Measurements from ENCODE around the gene RMRP. TPM values are rescaled to one million over a fixed set of nuclear protein-coding genes. Genes with fewer than 3 reads are reported as not detected.

The RMRP gene
- polyA plus RNA-seq (2013, experiment 1 of 2): 9,126 TPM
- 12,827 TPM for polyA plus RNA-seq (2013, experiment 2 of 2)

DNA sequence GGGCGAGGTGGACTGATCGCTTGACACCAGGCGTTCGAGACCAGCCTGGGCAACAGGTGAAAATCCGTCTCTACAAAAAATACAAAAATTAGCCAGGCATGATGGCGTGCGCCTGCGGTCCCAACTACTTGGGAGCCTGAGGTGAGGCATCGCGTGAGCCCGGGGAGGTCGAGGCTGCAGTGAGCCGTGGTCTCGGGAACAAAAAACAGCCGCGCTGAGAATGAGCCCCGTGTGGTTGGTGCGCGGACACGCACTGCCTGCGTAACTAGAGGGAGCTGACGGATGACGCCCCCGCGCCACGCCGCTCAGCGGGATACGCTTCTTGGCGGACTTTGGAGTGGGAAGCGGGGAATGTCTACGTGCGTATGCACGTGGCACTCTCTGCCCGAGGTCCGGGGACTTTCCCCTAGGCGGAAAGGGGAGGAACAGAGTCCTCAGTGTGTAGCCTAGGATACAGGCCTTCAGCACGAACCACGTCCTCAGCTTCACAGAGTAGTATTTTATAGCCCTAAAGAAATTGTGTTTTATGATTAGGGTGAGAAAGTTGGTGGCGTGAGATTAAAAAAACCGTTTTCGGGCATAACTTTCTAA is at the start of gene RMRP:
TSS of gene RMRP (minus strand) at position 474 of the 591 bp plus-strand sequence.
- H3K4me1 ChIP-seq (ENCODE audit: insufficient read depth, low read length): peaks cover 8% of the 10 kb centered on the region; the same call in 1 of the 2 replicates
- H3K9me3 ChIP-seq (ENCODE audit: insufficient read depth, low read depth, low read length): no peaks in the 10 kb centered on the region
- under 1% methylated on average over 42 of the region's 42 CpGs for WGBS
- H3K9ac ChIP-seq (ENCODE audit: low read depth, low read length): peak within 1 kb of the TSS; percentile 98
- H3K27ac ChIP-seq (ENCODE audit: low read depth, low read length): peak within 1 kb of the TSS; percentile 98
- peaks cover 26% of the 10 kb centered on the region for H3K36me3 ChIP-seq (ENCODE audit: insufficient read depth, low read length)
- 0 out of 2 replicates have a peak, but pooled peaks cover 5% of the 10 kb centered on the region for H3K27me3 ChIP-seq (ENCODE audit: insufficient read depth, low read length)
- peak within 1 kb of the TSS; percentile 94 for H3K4me3 ChIP-seq (ENCODE audit: low read length)

DNA sequence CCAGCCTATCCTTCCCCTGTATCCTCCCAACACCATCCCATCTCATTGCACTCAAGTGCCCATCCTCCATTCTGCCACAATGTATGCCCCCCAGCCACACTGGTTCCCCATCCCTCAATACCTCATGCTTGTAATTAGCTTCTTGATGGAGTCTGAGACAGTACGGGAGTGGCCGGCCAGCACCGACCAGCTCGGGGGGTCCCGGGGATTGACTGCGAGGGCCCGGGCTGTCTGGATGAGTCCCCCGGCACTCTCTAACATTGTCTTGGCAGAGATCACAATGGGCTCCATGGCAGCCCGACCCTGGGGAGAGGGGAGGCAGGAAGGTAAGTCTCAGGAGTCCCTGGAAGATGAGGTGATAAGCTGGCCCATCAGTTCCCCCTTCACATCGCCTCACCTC is 49.1 kb upstream of the RMRP start:
- no peak overlapping the region for H3K4me3 ChIP-seq (ENCODE audit: low read length)
- no peaks in the 10 kb centered on the region for H3K27me3 ChIP-seq (ENCODE audit: insufficient read depth, low read length)
- no peak overlapping the region for H3K27ac ChIP-seq (ENCODE audit: low read depth, low read length)
- peaks cover 93% of the 10 kb centered on the region for H3K36me3 ChIP-seq (ENCODE audit: insufficient read depth, low read length)
- H3K4me1 ChIP-seq (ENCODE audit: insufficient read depth, low read length): no peaks in the 10 kb centered on the region
- H3K9ac ChIP-seq (ENCODE audit: low read depth, low read length): no peak overlapping the region
- WGBS: 94% methylated on average over 10 of the region's 10 CpGs
- H3K9me3 ChIP-seq (ENCODE audit: insufficient read depth, low read depth, low read length): no peaks in the 10 kb centered on the region

DNA sequence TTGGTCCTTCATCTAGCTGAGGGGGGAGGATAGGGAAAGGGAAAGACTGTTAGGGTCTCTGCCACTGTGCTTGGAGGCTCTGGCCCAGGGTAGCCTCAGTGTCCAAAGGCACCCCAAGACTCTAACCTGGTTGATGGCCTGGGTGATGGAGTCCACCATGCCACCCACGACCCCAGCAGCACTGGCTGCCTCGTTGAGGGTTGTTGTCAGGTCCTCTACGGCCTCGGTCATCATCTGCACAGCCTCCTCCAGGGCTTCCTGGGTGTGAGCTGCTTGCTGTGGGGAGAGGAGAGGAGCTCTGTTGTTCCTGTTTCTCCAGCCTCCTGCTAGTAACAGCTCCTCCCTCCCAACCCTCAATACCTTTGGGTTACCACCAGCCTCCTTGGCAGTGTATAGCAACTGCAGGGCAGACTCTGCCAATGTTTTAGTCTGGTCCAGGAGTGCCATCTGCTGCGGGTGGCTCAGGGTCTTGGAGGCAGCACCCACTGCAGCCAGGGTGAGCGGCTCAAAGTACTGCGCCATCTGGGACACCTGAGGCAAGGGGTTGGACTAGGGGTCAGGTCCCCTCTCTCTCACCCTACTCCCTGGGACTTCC is 48.1 kb upstream of the RMRP start:
- peaks cover 93% of the 10 kb centered on the region for H3K36me3 ChIP-seq (ENCODE audit: insufficient read depth, low read length)
- H3K4me1 ChIP-seq (ENCODE audit: insufficient read depth, low read length): no peaks in the 10 kb centered on the region

DNA sequence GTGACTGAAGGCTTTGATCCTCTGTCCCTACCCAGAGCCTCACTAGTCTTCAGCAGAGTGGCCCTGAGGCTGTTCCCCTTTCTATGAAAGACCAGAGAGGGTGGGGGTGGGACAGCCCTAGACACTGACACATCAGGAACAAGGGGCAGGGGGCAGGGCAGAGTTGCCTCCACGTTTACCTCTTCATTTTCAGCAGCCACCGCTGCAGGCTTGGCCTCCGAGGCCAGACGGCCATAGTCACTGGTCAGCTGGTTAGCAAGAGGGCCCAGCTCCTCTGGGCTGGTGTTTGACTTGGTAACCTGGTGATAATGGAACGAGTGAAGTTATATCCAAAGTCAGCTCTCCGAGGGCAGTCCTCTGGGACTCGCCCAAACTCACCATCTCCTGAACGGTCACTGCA is 47.6 kb upstream of the RMRP start:
- no peak overlapping the region for H3K9ac ChIP-seq (ENCODE audit: low read depth, low read length)
- no peaks in the 10 kb centered on the region for H3K27me3 ChIP-seq (ENCODE audit: insufficient read depth, low read length)
- H3K27ac ChIP-seq (ENCODE audit: low read depth, low read length): no peak overlapping the region
- H3K9me3 ChIP-seq (ENCODE audit: insufficient read depth, low read depth, low read length): no peaks in the 10 kb centered on the region
- 89% methylated on average over 8 of the region's 8 CpGs for WGBS
- H3K36me3 ChIP-seq (ENCODE audit: insufficient read depth, low read length): peaks cover 93% of the 10 kb centered on the region
- no peaks in the 10 kb centered on the region for H3K4me1 ChIP-seq (ENCODE audit: insufficient read depth, low read length)
- no peak overlapping the region for H3K4me3 ChIP-seq (ENCODE audit: low read length)

More for the DNA sequence above, 48.1 kb upstream of the RMRP start:
- H3K9me3 ChIP-seq (ENCODE audit: insufficient read depth, low read depth, low read length): no peaks in the 10 kb centered on the region
- no peaks in the 10 kb centered on the region for H3K27me3 ChIP-seq (ENCODE audit: insufficient read depth, low read length)
- no peak overlapping the region for H3K9ac ChIP-seq (ENCODE audit: low read depth, low read length)
- H3K27ac ChIP-seq (ENCODE audit: low read depth, low read length): no peak overlapping the region
- H3K4me3 ChIP-seq (ENCODE audit: low read length): no peak overlapping the region
- whole genome bisulfite sequencing: 95% methylated on average over 7 of the region's 7 CpGs

DNA sequence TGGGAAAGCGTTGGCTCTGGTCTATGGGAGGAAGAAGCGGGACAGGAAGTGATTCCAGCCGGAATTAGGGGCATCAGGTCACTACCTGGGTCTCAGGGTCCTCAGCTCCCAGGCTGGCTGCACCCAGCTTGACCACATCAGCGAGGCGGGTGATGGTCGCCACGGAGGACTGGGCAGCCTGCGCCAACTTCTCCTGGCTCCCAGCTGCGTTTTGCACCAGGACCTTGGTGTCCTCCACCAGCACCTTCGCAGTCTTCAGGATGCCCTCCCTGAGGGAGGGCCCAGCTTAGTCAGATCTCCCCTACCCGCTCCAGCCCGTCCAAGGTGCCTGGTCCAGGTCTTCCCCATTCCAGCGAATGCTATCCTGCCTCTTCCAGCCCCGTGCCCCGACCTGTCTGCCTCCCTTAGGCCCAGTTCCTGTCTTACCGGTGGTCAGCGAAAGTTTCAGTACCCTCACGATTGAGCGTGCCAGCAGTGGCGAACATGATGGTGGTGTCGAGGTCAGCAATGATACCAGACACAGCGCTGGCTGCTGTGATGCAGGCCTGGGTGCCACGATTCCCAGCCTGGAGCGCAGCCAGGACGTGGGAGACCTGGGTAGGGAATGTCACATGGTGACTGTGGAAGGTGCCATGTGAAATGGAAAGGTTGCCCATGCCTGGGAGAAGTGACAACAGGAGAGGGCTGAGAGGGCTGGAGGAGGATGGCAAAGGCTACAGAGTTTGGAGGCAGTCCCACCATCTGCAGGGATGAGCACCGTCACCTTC is 46.3 kb upstream of the RMRP start:
- no peak overlapping the region for H3K9ac ChIP-seq (ENCODE audit: low read depth, low read length)
- no peak overlapping the region for H3K4me3 ChIP-seq (ENCODE audit: low read length)
- no peak overlapping the region for H3K27ac ChIP-seq (ENCODE audit: low read depth, low read length)
- no peaks in the 10 kb centered on the region for H3K4me1 ChIP-seq (ENCODE audit: insufficient read depth, low read length)
- H3K27me3 ChIP-seq (ENCODE audit: insufficient read depth, low read length): no peaks in the 10 kb centered on the region
- no peaks in the 10 kb centered on the region for H3K9me3 ChIP-seq (ENCODE audit: insufficient read depth, low read depth, low read length)
- H3K36me3 ChIP-seq (ENCODE audit: insufficient read depth, low read length): peaks cover 98% of the 10 kb centered on the region
- 95% methylated on average over 26 of the region's 26 CpGs for WGBS

DNA sequence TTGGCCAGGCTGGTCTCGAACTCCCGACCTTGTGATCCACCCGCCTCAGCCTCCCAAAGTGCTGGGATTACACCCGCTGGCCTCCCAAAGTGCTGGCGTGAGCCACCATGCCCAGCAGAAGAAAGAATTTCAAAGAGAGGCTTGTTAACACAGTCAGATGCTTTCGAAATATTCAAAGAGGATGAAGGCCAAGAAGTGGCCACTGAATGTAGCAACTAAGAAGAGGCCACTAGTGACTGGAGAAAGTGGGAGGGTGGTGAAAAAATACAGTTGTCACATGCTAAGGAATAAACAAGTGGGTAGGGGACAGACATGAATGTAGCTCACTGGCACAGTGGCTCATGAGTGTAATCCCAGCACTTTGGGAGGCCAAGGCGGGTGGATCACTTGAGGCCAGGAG is 44.9 kb upstream of the RMRP start:
- H3K9me3 ChIP-seq (ENCODE audit: insufficient read depth, low read depth, low read length): no peaks in the 10 kb centered on the region
- H3K27me3 ChIP-seq (ENCODE audit: insufficient read depth, low read length): no peaks in the 10 kb centered on the region
- H3K36me3 ChIP-seq (ENCODE audit: insufficient read depth, low read length): peaks cover 98% of the 10 kb centered on the region
- 96% methylated on average over 7 of the region's 7 CpGs for WGBS
- H3K4me3 ChIP-seq (ENCODE audit: low read length): no peak overlapping the region
- no peak overlapping the region for H3K9ac ChIP-seq (ENCODE audit: low read depth, low read length)
- no peak overlapping the region for H3K27ac ChIP-seq (ENCODE audit: low read depth, low read length)
- no peaks in the 10 kb centered on the region for H3K4me1 ChIP-seq (ENCODE audit: insufficient read depth, low read length)

DNA sequence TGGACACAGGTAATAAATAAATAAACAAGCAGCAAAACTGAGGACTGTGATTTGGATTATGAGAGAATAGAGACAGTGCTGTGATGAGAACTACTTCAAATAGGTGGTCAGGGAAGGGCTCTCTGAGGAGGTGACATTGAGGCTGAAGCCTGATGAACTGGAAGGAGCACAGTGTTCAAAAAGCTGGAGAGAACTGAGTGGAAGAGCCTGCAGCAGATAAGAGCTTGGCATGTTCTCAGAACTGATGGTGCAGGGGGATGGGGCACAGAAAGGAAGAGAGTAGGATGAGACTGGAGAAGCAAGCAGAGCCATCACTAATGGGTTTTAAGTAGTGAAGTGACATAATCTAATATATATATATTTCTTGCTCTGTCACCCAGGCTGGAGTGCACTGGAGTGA is 43.1 kb upstream of the RMRP start:
- Histone ChIP-seq H3K4me3 (ENCODE audit: low read length) (no peak overlapping the region), H3K36me3 (ENCODE audit: insufficient read depth, low read length) (peaks cover 95% of the 10 kb centered on the region), H3K9ac (ENCODE audit: low read depth, low read length) (no peak overlapping the region), H3K4me1 (ENCODE audit: insufficient read depth, low read length) (no peaks in the 10 kb centered on the region), H3K9me3 (ENCODE audit: insufficient read depth, low read depth, low read length) (no peaks in the 10 kb centered on the region), H3K27me3 (ENCODE audit: insufficient read depth, low read length) (no peaks in the 10 kb centered on the region), H3K27ac (ENCODE audit: low read depth, low read length) (no peak overlapping the region)

DNA sequence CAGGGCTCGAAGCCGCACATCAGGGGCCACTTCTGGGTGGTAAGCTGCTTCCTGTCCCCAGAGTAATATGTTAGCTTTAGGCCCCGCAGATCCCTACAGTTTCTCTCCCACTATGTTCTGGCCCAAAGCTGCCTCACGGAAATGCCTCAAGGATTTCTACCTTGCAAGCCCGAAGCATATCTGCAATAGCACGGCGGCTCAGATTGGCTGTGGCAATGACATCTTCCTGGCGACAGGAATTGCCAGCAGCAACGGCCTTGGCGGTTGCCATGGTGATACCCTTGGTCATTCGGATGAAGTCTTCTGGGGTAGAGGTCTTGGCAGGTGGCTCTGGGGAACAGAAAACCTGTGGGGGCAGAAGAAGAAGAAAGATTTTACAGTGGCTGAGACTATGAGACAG is 42.2 kb upstream of the RMRP start:
- WGBS: 93% methylated on average over 11 of the region's 11 CpGs

DNA sequence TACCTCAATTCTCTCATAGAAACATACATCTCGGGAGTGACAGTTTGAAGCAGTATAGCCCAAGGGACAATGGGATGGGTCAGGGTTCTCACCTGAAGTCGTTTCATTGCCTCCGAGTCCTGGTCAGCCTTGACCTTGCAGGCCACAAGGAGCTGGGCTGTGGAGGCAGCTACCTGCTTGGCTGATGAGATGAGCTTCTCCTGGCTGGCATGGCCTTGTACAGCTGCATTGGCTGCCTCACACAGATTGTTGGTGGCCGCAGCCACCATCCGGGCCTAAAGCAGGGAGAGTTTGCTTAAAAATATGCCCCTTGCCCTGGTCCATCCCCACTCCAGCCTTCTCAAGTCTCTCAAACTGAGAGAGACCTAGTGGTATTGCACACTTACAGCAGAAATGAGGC is 40.4 kb upstream of the RMRP start:
- 95% methylated on average over 5 of the region's 5 CpGs for WGBS
- Histone ChIP-seq H3K9ac (ENCODE audit: low read depth, low read length) (no peak overlapping the region), H3K9me3 (ENCODE audit: insufficient read depth, low read depth, low read length) (no peaks in the 10 kb centered on the region), H3K36me3 (ENCODE audit: insufficient read depth, low read length) (peaks cover 72% of the 10 kb centered on the region), H3K4me3 (ENCODE audit: low read length) (no peak overlapping the region), H3K27me3 (ENCODE audit: insufficient read depth, low read length) (no peaks in the 10 kb centered on the region), H3K4me1 (ENCODE audit: insufficient read depth, low read length) (no peaks in the 10 kb centered on the region), H3K27ac (ENCODE audit: low read depth, low read length) (no peak overlapping the region)

More for the DNA sequence above, 42.2 kb upstream of the RMRP start:
- no peak overlapping the region for H3K4me3 ChIP-seq (ENCODE audit: low read length)
- peaks cover 90% of the 10 kb centered on the region for H3K36me3 ChIP-seq (ENCODE audit: insufficient read depth, low read length)
- H3K27ac ChIP-seq (ENCODE audit: low read depth, low read length): no peak overlapping the region
- no peaks in the 10 kb centered on the region for H3K4me1 ChIP-seq (ENCODE audit: insufficient read depth, low read length)
- H3K9ac ChIP-seq (ENCODE audit: low read depth, low read length): no peak overlapping the region
- H3K9me3 ChIP-seq (ENCODE audit: insufficient read depth, low read depth, low read length): no peaks in the 10 kb centered on the region
- no peaks in the 10 kb centered on the region for H3K27me3 ChIP-seq (ENCODE audit: insufficient read depth, low read length)

DNA sequence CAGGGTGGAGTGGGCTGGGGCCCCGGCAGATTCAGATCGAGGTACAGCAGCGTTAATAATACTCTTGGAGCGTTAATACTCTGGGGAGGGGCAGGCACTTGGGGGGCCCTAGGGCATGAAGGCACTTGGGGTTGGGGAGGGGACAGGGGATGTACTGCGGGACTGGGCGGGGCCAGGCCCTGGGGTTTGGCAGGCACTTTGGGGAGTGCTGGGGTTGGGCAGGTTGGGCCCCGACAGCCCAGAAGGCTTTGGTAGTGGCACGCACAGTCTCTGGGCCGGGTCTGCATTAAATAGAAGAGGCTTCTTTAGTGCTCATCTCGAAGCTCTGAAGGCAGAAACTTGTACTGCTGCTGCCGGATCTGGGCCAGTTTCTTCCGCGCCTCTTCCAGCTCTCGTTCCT is 39.7 kb upstream of the RMRP start:
- Histone ChIP-seq H3K9ac (ENCODE audit: low read depth, low read length) (no peak overlapping the region), H3K4me1 (ENCODE audit: insufficient read depth, low read length) (no peaks in the 10 kb centered on the region), H3K27me3 (ENCODE audit: insufficient read depth, low read length) (no peaks in the 10 kb centered on the region), H3K27ac (ENCODE audit: low read depth, low read length) (no peak overlapping the region), H3K9me3 (ENCODE audit: insufficient read depth, low read depth, low read length) (no peaks in the 10 kb centered on the region), H3K36me3 (ENCODE audit: insufficient read depth, low read length) (peaks cover 66% of the 10 kb centered on the region), H3K4me3 (ENCODE audit: low read length) (no peak overlapping the region)
- 94% methylated on average over 14 of the region's 14 CpGs for WGBS

DNA sequence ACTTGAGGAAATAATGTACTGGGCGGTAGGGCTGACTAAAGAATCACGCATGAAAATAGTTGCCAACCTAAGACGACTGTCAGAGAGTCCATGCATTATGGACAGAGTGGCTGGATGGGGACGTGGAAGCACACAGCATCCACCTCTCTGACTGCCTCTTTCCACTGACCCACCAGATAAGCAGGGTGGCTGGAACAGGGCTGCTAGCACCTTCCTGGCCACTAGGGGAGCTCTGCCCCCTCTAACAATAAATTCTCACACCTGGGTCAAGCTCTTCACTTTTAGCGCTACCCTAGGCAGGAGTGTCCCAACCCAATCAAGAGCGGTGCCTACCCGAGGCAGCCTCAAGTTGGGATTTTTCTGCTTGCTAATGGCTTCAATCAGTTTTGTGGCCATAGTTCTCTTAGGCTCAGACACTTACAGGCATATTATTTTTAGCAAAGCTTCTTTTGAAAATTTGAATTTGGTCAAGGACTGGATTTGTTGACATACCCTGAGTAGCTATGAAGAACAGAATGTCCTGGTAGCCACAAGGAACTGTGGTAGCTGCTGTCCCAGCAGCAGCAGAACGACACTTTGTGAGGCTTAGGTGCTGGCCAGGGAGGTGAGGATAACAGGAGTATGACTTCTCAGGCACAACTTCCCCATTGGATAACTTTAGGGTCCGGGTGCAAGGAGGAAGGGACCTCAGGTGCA is 38.8 kb upstream of the RMRP start:
- 60% methylated on average over 9 of the region's 9 CpGs for WGBS
- Histone ChIP-seq H3K36me3 (ENCODE audit: insufficient read depth, low read length) (peaks cover 59% of the 10 kb centered on the region), H3K27ac (ENCODE audit: low read depth, low read length) (no peak overlapping the region), H3K4me3 (ENCODE audit: low read length) (no peak overlapping the region), H3K27me3 (ENCODE audit: insufficient read depth, low read length) (no peaks in the 10 kb centered on the region), H3K4me1 (ENCODE audit: insufficient read depth, low read length) (no peaks in the 10 kb centered on the region), H3K9me3 (ENCODE audit: insufficient read depth, low read depth, low read length) (no peaks in the 10 kb centered on the region), H3K9ac (ENCODE audit: low read depth, low read length) (no peak overlapping the region)

All from HUES64 (cell line).